GM23248 (cell line): Measurements from ENCODE around the gene VWA1. TPM values are rescaled to one million over a fixed set of nuclear protein-coding genes. Genes with fewer than 3 reads are reported as not detected.
"Not testable (repeated sequence)": the region's sequence is repeated elsewhere in the genome, so short reads cannot be mapped to it uniquely, and the experiment has no call there.

ENCODE experiments used
- DNase-seq: peaks from one replicate; pipeline ENCODE4 v3.0.0-alpha.2; 2015
- H2AFZ ChIP-seq: fragments of 200-600 bp; sonication (generic); 2 replicates; pipeline ENCODE4 v1.6.1; 2016; ENCODE audit warnings: antibody characterized with exemption
- H3F3A ChIP-seq: fragments of 200-600 bp; sonication (generic); 2 replicates; pipeline ENCODE4 v1.6.1; 2016; ENCODE audit warnings: mild to moderate bottlenecking, antibody characterized with exemption, mixed run types; ENCODE audit not compliant: insufficient read depth
- H3K27ac ChIP-seq: fragments of 200-600 bp; sonication (generic); 2 replicates; pipeline ENCODE4 v1.5.1; 2016; ENCODE audit warnings: mild to moderate bottlenecking
- H3K27me3 ChIP-seq: fragments of 200-600 bp; sonication (generic); replicated peaks from 2 replicates; pipeline ENCODE4 v1.6.1; 2016; ENCODE audit warnings: mild to moderate bottlenecking; ENCODE audit not compliant: insufficient read depth
- H3K36me3 ChIP-seq: fragments of 200-600 bp; sonication (generic); 2 replicates; pipeline ENCODE4 v1.6.1; 2016; ENCODE audit warnings: low read depth, mild to moderate bottlenecking
- H3K4me1 ChIP-seq: fragments of 200-600 bp; sonication (generic); 2 replicates; pipeline ENCODE4 v1.6.1; 2016; ENCODE audit warnings: mild to moderate bottlenecking; ENCODE audit not compliant: insufficient read depth
- H3K4me2 ChIP-seq: fragments of 200-600 bp; sonication (generic); one replicate; pipeline ENCODE4 v1.6.1; 2016; ENCODE audit warnings: mild to moderate bottlenecking; ENCODE audit not compliant: unreplicated experiment
- H3K4me3 ChIP-seq: fragments of 200-600 bp; sonication (generic); 2 replicates; pipeline ENCODE4 v1.5.1; 2016; ENCODE audit warnings: mild to moderate bottlenecking
- H3K79me2 ChIP-seq: fragments of 200-600 bp; sonication (generic); 2 replicates; pipeline ENCODE4 v1.6.1; 2016; ENCODE audit warnings: mild to moderate bottlenecking; ENCODE audit not compliant: insufficient read depth
- H3K9ac ChIP-seq: fragments of 200-600 bp; sonication (generic); 2 replicates; pipeline ENCODE4 v1.6.1; 2016; ENCODE audit warnings: mild to moderate bottlenecking
- H3K9me2 ChIP-seq: fragments of 200-600 bp; sonication (generic); 2 replicates; pipeline ENCODE4 v1.6.1; 2016; ENCODE audit warnings: mixed run types, mild to moderate bottlenecking, moderate library complexity; ENCODE audit not compliant: insufficient read depth
- H3K9me3 ChIP-seq: fragments of 200-600 bp; sonication (generic); one replicate; pipeline ENCODE4 v1.6.1; 2017; ENCODE audit warnings: low read depth
- H4K20me1 ChIP-seq: fragments of 200-600 bp; sonication (generic); 2 replicates; pipeline ENCODE4 v1.6.0; 2016; ENCODE audit not compliant: insufficient read depth
- EZH2 ChIP-seq: fragments of 200-600 bp; sonication (generic); IDR thresholded peaks from 2 replicates; pipeline ENCODE4 v1.6.1; 2018; ENCODE audit warnings: antibody characterized with exemption, mild to moderate bottlenecking; ENCODE audit not compliant: insufficient read depth, poor library complexity, severe bottlenecking
- EZH2phosphoT487 ChIP-seq: fragments of 200-600 bp; sonication (generic); IDR thresholded peaks from 2 replicates; pipeline ENCODE4 v1.6.1; 2018; ENCODE audit warnings: antibody characterized with exemption, moderate library complexity, mild to moderate bottlenecking, low read depth; ENCODE audit not compliant: insufficient read depth
- WGBS, 2 experiments: methylation state at CpG; one replicate each; pipeline ENCODE4 v1.1.6; 2015 to 2017; ENCODE audit warnings: low lambda C conversion rate in 2 of 2, low coverage in 1 of 2; ENCODE audit errors: missing lambda C conversion rate in 2 of 2; 5-methylcytosine and 5-hydroxymethylcytosine counted together
- in situ Hi-C: fragments of 300-500 bp; cut with MboI; formaldehyde crosslinking; loops from 2 replicates; pipeline ENCODE4 v1.15.0; 2020
- polyA plus RNA-seq: library from polyadenylated mRNA; unstranded; fragments of >200 nt; fragmentation: Nextera tagmentation; extraction: Ambion mirVana; gene quantifications from 2 replicates; pipeline ENCODE4 v1.2.1, GENCODE V29; 2016
- total RNA-seq: library from RNA; depleted of rRNA; stranded (reverse); fragments of >200 nt; shearing (Covaris generic); gene quantifications from 2 replicates; pipeline ENCODE4 v1.2.3, GENCODE V29; 2014

VWA1 gene
- total and polyA plus RNA-seq, 2 experiments from 2014 or later: 1.3 to 1.4 TPM

GRCh38 chr1:1455366-1455884 lies 19.9 kb downstream of the VWA1 start:
- in situ Hi-C loops: no loop called here
- no peak for DNase-seq
- H3K79me2 ChIP-seq: no peaks in the 10 kb centered on the region
- no peaks in the 10 kb centered on the region for H3K36me3 ChIP-seq
- no peak overlapping the region for H3K4me2 ChIP-seq
- no peaks in the 10 kb centered on the region for H3F3A ChIP-seq
- H3K27me3 ChIP-seq: no peaks in the 10 kb centered on the region
- WGBS, 2 experiments: 76 to 82% methylated on average over 23 to 30 of the region's 30 CpGs
- no peak overlapping the region for H3K4me3 ChIP-seq
- H3K9me2 ChIP-seq: no peaks in the 10 kb centered on the region
- H3K9ac ChIP-seq: no peak overlapping the region
- no peaks in the 10 kb centered on the region for H3K4me1 ChIP-seq
- H3K27ac ChIP-seq: no peak overlapping the region
- no peak for TF ChIP-seq EZH2
- TF ChIP-seq EZH2phosphoT487: no peak
- no peaks in the 10 kb centered on the region for H3K9me3 ChIP-seq
- H2AFZ ChIP-seq: no peak overlapping the region
- no peaks in the 10 kb centered on the region for H4K20me1 ChIP-seq

DNA sequence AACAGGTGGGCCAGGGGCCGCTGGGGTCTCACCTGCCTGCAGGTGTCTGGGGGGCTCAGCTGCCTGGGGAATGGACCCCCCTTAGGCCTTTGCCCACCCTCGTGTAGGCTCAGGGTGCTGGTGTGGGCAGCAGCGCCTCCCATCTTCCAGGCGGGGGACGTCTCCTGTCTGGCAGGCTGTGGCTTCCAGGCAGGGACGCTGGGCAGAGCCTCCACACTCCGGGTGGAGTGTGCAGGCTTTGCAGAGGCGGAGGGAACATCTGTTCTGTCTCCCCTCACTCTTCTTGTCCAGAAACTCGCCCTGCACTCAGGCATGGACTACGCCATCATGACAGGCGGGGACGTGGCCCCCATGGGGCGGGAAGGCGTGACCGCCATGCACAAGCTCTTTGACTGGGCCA lies 20.4 kb downstream of the VWA1 start:
- H2AFZ ChIP-seq, H3K9me3 ChIP-seq, H3K9ac ChIP-seq, H3K36me3 ChIP-seq, H4K20me1 ChIP-seq, H3K4me2 ChIP-seq, H3K4me1 ChIP-seq, H3K27ac ChIP-seq, H3K79me2 ChIP-seq, H3F3A ChIP-seq, H3K4me3 ChIP-seq, DNase-seq, H3K27me3 ChIP-seq, H3K9me2 ChIP-seq, in situ Hi-C loops: not testable (repeated sequence)
- WGBS, 2 experiments: 31 to 82% methylated on average over 1 to 5 of the region's 15 CpGs

DNA sequence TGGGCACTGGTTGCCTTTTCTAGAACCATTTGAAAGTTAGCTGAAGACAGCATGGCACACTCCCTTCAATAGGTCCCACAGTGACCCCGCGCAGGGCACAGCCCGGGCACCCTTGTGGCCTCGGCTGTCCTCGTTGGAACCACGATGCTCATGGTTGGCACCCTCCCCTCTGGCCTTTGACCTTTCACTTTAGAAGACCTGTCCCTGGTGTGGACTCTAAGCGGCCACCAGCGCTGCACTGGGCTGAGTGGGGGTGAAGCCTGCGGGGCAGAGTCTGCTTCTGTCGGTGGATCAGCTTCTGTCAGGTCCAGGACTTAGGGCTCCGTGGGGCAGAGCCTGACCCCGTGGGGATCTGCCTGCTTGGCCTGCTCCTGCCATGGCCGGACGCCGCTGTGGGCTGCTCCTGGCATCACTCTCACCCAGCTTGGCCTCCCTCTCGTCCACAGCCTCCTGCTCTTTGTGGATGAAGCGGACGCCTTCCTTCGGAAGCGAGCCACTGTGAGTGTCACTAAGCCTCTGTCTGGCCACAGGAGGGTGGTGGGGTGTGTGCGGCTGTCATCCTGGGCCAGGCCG lies 21.3 kb downstream of the VWA1 start:
- H3K9me2 ChIP-seq, H3K27me3 ChIP-seq, H2AFZ ChIP-seq, H3K4me3 ChIP-seq, H3K9me3 ChIP-seq, H4K20me1 ChIP-seq, H3K27ac ChIP-seq, in situ Hi-C loops, H3K36me3 ChIP-seq, H3K4me2 ChIP-seq, H3K79me2 ChIP-seq, H3F3A ChIP-seq, H3K9ac ChIP-seq, DNase-seq, H3K4me1 ChIP-seq: not testable (repeated sequence)
- WGBS, 2 experiments: 81 to 83% methylated on average over 17 to 19 of the region's 22 CpGs

GRCh38 chr1:1459156-1459555 lies 23.7 kb downstream of the VWA1 start:
- H3K9ac ChIP-seq, H3K4me2 ChIP-seq, in situ Hi-C loops, H4K20me1 ChIP-seq, H2AFZ ChIP-seq, DNase-seq, H3K79me2 ChIP-seq, H3K27me3 ChIP-seq, H3K27ac ChIP-seq, H3K9me2 ChIP-seq, H3K36me3 ChIP-seq, H3K4me1 ChIP-seq, H3K9me3 ChIP-seq, H3F3A ChIP-seq, H3K4me3 ChIP-seq: not testable (repeated sequence)
- 64 to 85% methylated on average over 9 to 13 of the region's 19 CpGs for WGBS, 2 experiments

GRCh38 chr1:1459711-1460110 lies 24.2 kb downstream of the VWA1 start:
- H3K27me3 ChIP-seq, DNase-seq, H3K4me2 ChIP-seq, H3F3A ChIP-seq, H2AFZ ChIP-seq, H3K9ac ChIP-seq, in situ Hi-C loops, H4K20me1 ChIP-seq, H3K4me3 ChIP-seq, H3K79me2 ChIP-seq, H3K9me2 ChIP-seq, H3K36me3 ChIP-seq, H3K27ac ChIP-seq, H3K4me1 ChIP-seq, H3K9me3 ChIP-seq: not testable (repeated sequence)
- WGBS, 2 experiments: 62 to 80% methylated on average over 7 to 14 of the region's 14 CpGs
